Measurements from ENCODE around the gene DHX32.
"Not testable (repeated sequence)": the region's sequence is repeated elsewhere in the genome, so short reads cannot be mapped to it uniquely, and the experiment has no call there.

GRCh38 chr10:125907598-125907997 is 26.5 kb upstream of the DHX32 start:
- not testable (repeated sequence) for TF ChIP-seq CTCF (IDR thresholded peaks at IDR 0.05; ENCODE audit: poor library complexity, severe bottlenecking); TAF1 (IDR thresholded peaks at IDR 0.05; ENCODE audit: low read depth)
